HepG2 (cell line): Measurements from ENCODE around the gene UCP2. TPM values are rescaled to one million over a fixed set of nuclear protein-coding genes. Genes with fewer than 3 reads are reported as not detected.

Experiments
- CSRNP1 ChIP-seq: sonication (generic); formaldehyde crosslinking; IDR thresholded peaks from 2 replicates; pipeline ENCODE4 v1.8.1; 2023; ENCODE audit warnings: mild to moderate bottlenecking, missing genetic modification reagents
- ELF1 ChIP-seq: sonication (generic); formaldehyde crosslinking; IDR thresholded peaks from 2 replicates; pipeline ENCODE4 v1.4.0; 2020; ENCODE audit warnings: missing genetic modification reagents
- FOSL2 ChIP-seq: sonication (generic); formaldehyde crosslinking; IDR thresholded peaks from 2 replicates; pipeline ENCODE4 v1.4.0; 2020; ENCODE audit warnings: missing genetic modification reagents
- HDAC2 ChIP-seq: sonication (generic); formaldehyde crosslinking; IDR thresholded peaks from 2 replicates; pipeline ENCODE4 v1.4.0; 2020; ENCODE audit warnings: missing genetic modification reagents
- POLR2A ChIP-seq, 2 experiments: IDR thresholded peaks; 2 replicates each; pipeline ENCODE4 v1.6.1; 2011; ENCODE audit warnings: low read depth in 2 of 2, low read length in 2 of 2, mild to moderate bottlenecking in 1 of 2, moderate library complexity in 1 of 2; ENCODE audit not compliant: insufficient read depth in 1 of 2
- REL ChIP-seq: sonication (generic); formaldehyde crosslinking; conservative IDR thresholded peaks from 2 replicates; pipeline ENCODE4 v1.8.0; 2022; ENCODE audit warnings: mild to moderate bottlenecking, missing genetic modification reagents, moderate library complexity
- ZBTB33 ChIP-seq: sonication (generic); formaldehyde crosslinking; IDR thresholded peaks from 2 replicates; pipeline ENCODE4 v1.4.0; 2020; ENCODE audit warnings: missing genetic modification reagents
- ZMAT5 ChIP-seq: sonication (generic); formaldehyde crosslinking; IDR thresholded peaks from 2 replicates; pipeline ENCODE4 v1.5.0; 2020; ENCODE audit warnings: mild to moderate bottlenecking, low read depth, missing genetic modification reagents, borderline replicate concordance
- ZNF280B ChIP-seq: sonication (generic); formaldehyde crosslinking; IDR thresholded peaks from 2 replicates; pipeline ENCODE4 v1.5.0; 2020; ENCODE audit warnings: missing genetic modification reagents, mild to moderate bottlenecking, borderline replicate concordance
- ZNF446 ChIP-seq: sonication (generic); formaldehyde crosslinking; IDR thresholded peaks from 2 replicates; pipeline ENCODE4 v1.5.0; 2020; ENCODE audit warnings: mild to moderate bottlenecking, missing genetic modification reagents
- ZNF556 ChIP-seq: sonication (generic); formaldehyde crosslinking; IDR thresholded peaks from 2 replicates; pipeline ENCODE4 v1.4.0; 2020; ENCODE audit warnings: mild to moderate bottlenecking, missing genetic modification reagents, borderline replicate concordance
- ZNF558 ChIP-seq: sonication (generic); formaldehyde crosslinking; IDR thresholded peaks from 2 replicates; pipeline ENCODE4 v1.9.0; 2022; ENCODE audit warnings: mild to moderate bottlenecking, missing genetic modification reagents, borderline replicate concordance
- ZNF615 ChIP-seq: sonication (generic); formaldehyde crosslinking; IDR thresholded peaks from 2 replicates; pipeline ENCODE4 v1.5.0; 2020; ENCODE audit warnings: mild to moderate bottlenecking, missing genetic modification reagents, borderline replicate concordance
- ZNF687 ChIP-seq: sonication (generic); formaldehyde crosslinking; IDR thresholded peaks from 2 replicates; pipeline ENCODE4 v1.5.1; 2020; ENCODE audit warnings: mild to moderate bottlenecking, missing genetic modification reagents, moderate library complexity
- ZNF792 ChIP-seq: IDR thresholded peaks from 2 replicates; pipeline ENCODE4 v1.6.1; 2016
- ZNF83 ChIP-seq: sonication (generic); formaldehyde crosslinking; IDR thresholded peaks from 2 replicates; pipeline ENCODE4 v1.4.0; 2020; ENCODE audit warnings: missing genetic modification reagents, mild to moderate bottlenecking, borderline replicate concordance
- polyA plus RNA-seq, 8 experiments: library from polyadenylated mRNA; depleted of rRNA in 3 of 8; stranded (reverse) in 7 of 8; unstranded in 1 of 8; fragments of >200 nt; fragmentation: Illumina TruSeq in 4 of 8; extraction: Trizol in 4 of 8; gene quantifications; 2 replicates each; pipeline versions ENCODE4 v1.2.1 to v1.2.3, GENCODE V29; 2011 to 2016; ENCODE audit warnings: low read depth in 4 of 8, missing spikeins in 1 of 8, mixed read lengths in 1 of 8; ENCODE audit not compliant: insufficient read depth in 1 of 8
- total RNA-seq, 5 experiments: library from RNA; depleted of rRNA; stranded (reverse); fragments of >200 nt; fragmentation: Illumina TruSeq; extraction: Trizol; gene quantifications; 2 replicates each; pipeline ENCODE4 v1.2.3, GENCODE V29; 2016; ENCODE audit warnings: low read depth in 1 of 5

The UCP2 gene
- total and polyA plus RNA-seq, 2 of the 13 experiments (the other 11 are each of a cell fraction or from before 2014, with no cell fraction given), result 2.7 to 3.2 TPM

- TF ChIP-seq POLR2A (IDR thresholded peaks at IDR 0.05; ENCODE audit: insufficient read depth in 1 of 2, low read depth in 2 of 2, low read length in 2 of 2) (peak in 1 of 2 experiments; percentile 69; a peak in 2 of 4 replicates), ZBTB33 (0 out of 2 replicates have a peak, but pooled peaks have one; percentile 24), ZNF446 (CRISPR knock-in tag) (no peak), ZNF556 (CRISPR knock-in tag) (0 out of 2 replicates have a peak, but pooled peaks have one; percentile 36), FOSL2 (CRISPR knock-in tag) (peak; percentile 24; the same call in 1 of the 2 replicates), ZNF558 (peak; percentile 57; the same call in 1 of the 2 replicates), REL (no peak), ZNF615 (peak; percentile 11; the same call in 1 of the 2 replicates), ZMAT5 (CRISPR knock-in tag) (no peak), ZNF792 (CRISPR knock-in tag) (0 out of 2 replicates have a peak, but pooled peaks have one; percentile 54), HDAC2 (CRISPR knock-in tag) (peak; percentile 62; the same call in 1 of the 2 replicates), CSRNP1 (peak; percentile 58; the same call in 1 of the 2 replicates), ZNF280B (CRISPR knock-in tag) (0 out of 2 replicates have a peak, but pooled peaks have one; percentile 36), ZNF83 (CRISPR knock-in tag) (0 out of 2 replicates have a peak, but pooled peaks have one; percentile 71), ELF1 (CRISPR knock-in tag) (peak; percentile 59), ZNF687 (CRISPR knock-in tag) (peak; percentile 79)
These were observed 31.6 kb downstream of the UCP2 start, which contains the start of gene DNAJB13 (continued) for GRCh38 chr11:73950869-73951710.
